ENCODE measurements around the gene RWDD4.
"Not testable (repeated sequence)": the region's sequence is repeated elsewhere in the genome, so short reads cannot be mapped to it uniquely, and the experiment has no call there.

RWDD4 gene

DNA sequence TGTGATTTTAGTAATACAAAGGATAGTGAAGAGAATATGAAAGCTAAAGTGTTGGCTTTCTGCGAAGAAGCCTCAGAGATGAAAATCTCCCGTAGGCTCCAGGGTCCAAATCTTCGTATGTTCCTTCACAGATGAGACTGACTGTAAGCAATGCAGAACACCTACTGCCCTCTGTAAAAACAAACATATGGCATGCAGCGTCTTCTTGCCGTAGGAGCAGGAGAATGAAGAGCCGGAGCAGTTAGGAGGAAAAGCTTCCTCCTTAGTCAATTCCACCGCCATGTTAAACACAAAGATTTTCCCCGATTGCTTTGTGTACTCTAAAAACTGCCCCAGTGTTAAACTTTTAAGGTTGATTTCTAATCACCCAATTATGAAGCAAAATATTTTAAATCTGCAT, 22.5 kb downstream of the RWDD4 start:
- Histone ChIP-seq H3K9ac (ENCODE audit: low read length) (no peak overlapping the region), H3K36me3 (ENCODE audit: control insufficient read depth, insufficient read depth, low read length) (no peaks in the 10 kb centered on the region; the same call in 1 of the 2 replicates), H3K4me3 (ENCODE audit: low read depth, low read length) (no peak overlapping the region), H3K4me1 (ENCODE audit: control insufficient read depth, insufficient read depth, low read length) (peaks cover 31% of the 10 kb centered on the region), H3K27me3 (ENCODE audit: control insufficient read depth, insufficient read depth, low read length) (no peaks in the 10 kb centered on the region), H3K27ac (ENCODE audit: low read depth, low read length) (0 out of 2 replicates have a peak overlapping the region, but pooled peaks have one; percentile 22), H3K9me3 (ENCODE audit: control insufficient read depth, insufficient read depth, low read depth, low read length) (no peaks in the 10 kb centered on the region)

DNA sequence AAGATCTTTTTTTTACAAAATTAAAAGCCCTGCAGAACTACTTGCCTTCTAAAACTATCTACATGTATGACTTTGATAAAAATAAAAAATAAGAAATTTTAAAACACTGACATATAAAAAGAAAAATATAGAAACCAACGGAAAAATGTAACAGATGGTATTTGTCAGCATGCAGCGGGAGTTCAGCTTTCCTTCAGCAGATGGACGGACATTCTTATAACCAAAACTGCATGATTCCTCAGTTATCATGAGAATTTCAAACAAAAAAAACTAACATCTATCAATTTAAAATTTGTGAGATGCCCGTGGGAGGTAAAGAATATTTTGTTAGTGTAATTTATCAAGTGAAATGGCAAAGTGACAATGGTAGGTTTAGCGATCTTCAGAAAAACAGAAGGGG, 23.2 kb downstream of the RWDD4 start:
- no peaks in the 10 kb centered on the region for H3K9me3 ChIP-seq (ENCODE audit: control insufficient read depth, insufficient read depth, low read depth, low read length)
- H3K27me3 ChIP-seq (ENCODE audit: control insufficient read depth, insufficient read depth, low read length) = no peaks in the 10 kb centered on the region
- peaks cover 31% of the 10 kb centered on the region for H3K4me1 ChIP-seq (ENCODE audit: control insufficient read depth, insufficient read depth, low read length)
- H3K4me3 ChIP-seq (ENCODE audit: low read depth, low read length) = no peak overlapping the region
- no peak overlapping the region for H3K9ac ChIP-seq (ENCODE audit: low read length)
- H3K27ac ChIP-seq (ENCODE audit: low read depth, low read length) = 0 out of 2 replicates have a peak overlapping the region, but pooled peaks have one; percentile 25
- no peaks in the 10 kb centered on the region for H3K36me3 ChIP-seq (ENCODE audit: control insufficient read depth, insufficient read depth, low read length)

DNA sequence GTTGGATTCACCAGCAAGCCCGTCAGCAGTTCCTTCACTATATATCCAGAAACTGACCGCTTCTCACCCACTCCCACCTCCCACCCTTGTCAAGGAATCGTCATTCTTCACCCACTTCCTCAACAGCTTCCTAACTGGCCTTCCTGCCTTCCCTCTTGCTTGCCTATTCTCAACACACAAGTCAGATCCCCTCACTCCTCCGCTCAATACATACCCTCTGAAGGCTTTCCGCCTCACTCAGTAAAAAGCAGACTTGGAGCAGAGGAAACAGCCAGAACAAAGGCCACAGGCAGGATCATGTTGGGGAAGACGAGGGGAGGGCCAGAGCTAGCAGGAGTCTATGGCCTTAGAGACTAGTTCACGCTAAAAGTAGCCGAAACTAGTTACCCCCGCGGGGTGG, 23.7 kb downstream of the RWDD4 start:
- peaks cover 31% of the 10 kb centered on the region for H3K4me1 ChIP-seq (ENCODE audit: control insufficient read depth, insufficient read depth, low read length)
- H3K9ac ChIP-seq (ENCODE audit: low read length) = peak overlapping the region; percentile 42
- H3K9me3 ChIP-seq (ENCODE audit: control insufficient read depth, insufficient read depth, low read depth, low read length) = no peaks in the 10 kb centered on the region
- peak overlapping the region; percentile 25; the same call in 1 of the 2 replicates for H3K27ac ChIP-seq (ENCODE audit: low read depth, low read length)
- H3K27me3 ChIP-seq (ENCODE audit: control insufficient read depth, insufficient read depth, low read length) = no peaks in the 10 kb centered on the region
- no peaks in the 10 kb centered on the region for H3K36me3 ChIP-seq (ENCODE audit: control insufficient read depth, insufficient read depth, low read length)
- H3K4me3 ChIP-seq (ENCODE audit: low read depth, low read length) = no peak overlapping the region

DNA sequence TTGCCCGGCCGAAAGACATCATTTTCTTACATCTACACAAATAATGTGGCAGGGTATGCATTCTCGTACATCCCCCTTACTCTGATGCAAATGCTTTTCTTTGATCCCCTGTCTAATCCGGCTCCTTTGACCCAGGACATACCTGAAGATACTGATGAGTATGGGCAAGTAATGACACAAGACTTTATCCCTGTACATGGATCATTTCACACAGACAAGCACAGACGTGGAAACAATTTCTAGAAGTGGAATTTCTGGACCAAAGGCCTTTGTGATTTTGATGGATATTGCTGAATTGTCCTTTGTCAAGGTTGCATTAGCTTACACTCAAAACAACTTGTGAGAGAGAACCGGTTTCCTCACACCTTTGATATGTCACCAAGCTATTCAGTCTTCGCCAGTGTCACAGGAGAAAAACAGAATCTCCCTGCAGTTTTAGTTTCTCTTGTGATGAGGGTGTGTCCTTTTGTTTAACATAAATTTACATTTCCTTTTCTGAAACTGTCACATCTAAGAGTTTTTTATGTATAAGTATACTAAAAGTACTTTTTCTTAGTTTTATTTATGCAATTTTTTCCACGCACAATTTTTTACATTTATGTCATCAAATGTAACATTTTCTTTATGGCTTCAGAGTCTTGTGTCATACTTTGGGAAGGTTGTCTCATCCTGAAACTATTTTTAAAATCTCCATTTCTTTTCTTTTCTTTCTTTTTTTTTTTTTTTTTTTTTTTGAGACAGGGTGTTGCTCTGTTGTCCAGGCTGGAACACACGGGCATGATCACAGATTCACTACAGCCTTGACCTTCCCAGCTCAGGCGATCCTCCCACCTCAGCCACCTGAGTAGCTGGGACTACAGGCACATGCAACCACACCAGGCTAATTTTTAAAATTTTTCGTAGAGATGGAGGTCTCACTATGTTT, 25.2 kb downstream of the RWDD4 start:
- no peak overlapping the region for H3K9ac ChIP-seq (ENCODE audit: low read length)
- H3K9me3 ChIP-seq (ENCODE audit: control insufficient read depth, insufficient read depth, low read depth, low read length) = no peaks in the 10 kb centered on the region
- H3K36me3 ChIP-seq (ENCODE audit: control insufficient read depth, insufficient read depth, low read length) = no peaks in the 10 kb centered on the region
- no peak overlapping the region for H3K27ac ChIP-seq (ENCODE audit: low read depth, low read length)
- peaks cover 31% of the 10 kb centered on the region for H3K4me1 ChIP-seq (ENCODE audit: control insufficient read depth, insufficient read depth, low read length)
- no peaks in the 10 kb centered on the region for H3K27me3 ChIP-seq (ENCODE audit: control insufficient read depth, insufficient read depth, low read length)
- no peak overlapping the region for H3K4me3 ChIP-seq (ENCODE audit: low read depth, low read length)

DNA sequence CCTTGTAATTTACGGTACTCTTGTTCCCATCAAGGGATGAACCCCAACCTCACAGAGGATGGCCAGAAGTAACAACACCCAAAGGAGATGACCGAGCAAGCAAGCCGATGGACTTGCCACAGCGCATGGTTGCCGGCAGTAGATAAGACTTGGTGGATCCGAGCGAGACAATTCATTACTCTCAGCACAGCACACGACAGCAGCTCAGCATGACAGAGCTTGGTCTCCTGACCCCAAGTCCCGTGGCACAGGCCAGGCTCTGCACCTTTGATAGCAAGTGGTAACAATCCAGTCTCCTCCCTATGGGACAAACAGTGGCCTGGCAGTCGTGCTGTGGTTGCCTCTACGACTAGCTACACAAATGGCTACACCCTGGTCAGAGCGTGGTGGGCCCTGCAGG, 26.3 kb downstream of the RWDD4 start:
- no peaks in the 10 kb centered on the region for H3K9me3 ChIP-seq (ENCODE audit: control insufficient read depth, insufficient read depth, low read depth, low read length)
- H3K4me1 ChIP-seq (ENCODE audit: control insufficient read depth, insufficient read depth, low read length) = peaks cover 31% of the 10 kb centered on the region
- H3K4me3 ChIP-seq (ENCODE audit: low read depth, low read length) = no peak overlapping the region
- H3K27ac ChIP-seq (ENCODE audit: low read depth, low read length) = no peak overlapping the region
- no peak overlapping the region for H3K9ac ChIP-seq (ENCODE audit: low read length)
- H3K27me3 ChIP-seq (ENCODE audit: control insufficient read depth, insufficient read depth, low read length) = no peaks in the 10 kb centered on the region
- no peaks in the 10 kb centered on the region for H3K36me3 ChIP-seq (ENCODE audit: control insufficient read depth, insufficient read depth, low read length)

DNA sequence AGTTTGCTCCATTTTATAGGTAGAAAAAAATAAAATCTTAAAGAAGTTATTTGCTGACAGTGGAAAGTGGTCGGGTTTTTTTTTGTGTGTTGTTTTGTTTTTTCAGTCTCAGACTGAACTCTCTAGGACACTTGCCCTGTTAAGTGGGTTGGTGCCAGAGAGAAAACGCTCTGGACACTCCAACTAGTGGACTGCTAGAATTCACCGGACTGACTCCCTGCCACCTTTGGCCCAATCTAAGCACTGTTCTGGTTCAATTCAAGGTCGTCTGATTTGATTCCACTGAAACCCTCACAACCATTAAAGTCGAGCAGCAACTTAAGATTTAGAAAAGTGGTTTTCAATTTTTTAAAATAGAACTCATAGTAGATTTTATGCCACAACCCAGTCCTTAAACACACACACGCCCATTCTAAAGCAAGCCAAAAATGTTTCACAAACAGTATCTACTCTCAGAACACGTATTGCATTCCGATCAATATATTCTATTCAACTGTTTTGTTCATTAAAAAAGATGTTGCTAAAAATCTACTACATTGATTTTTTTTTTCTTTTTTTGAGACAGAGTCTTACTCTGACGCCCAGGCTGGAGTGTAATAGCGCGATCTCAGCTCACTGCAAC, 27.3 kb downstream of the RWDD4 start:
- Histone ChIP-seq H3K27ac (ENCODE audit: low read depth, low read length) (no peak overlapping the region), H3K4me1 (ENCODE audit: control insufficient read depth, insufficient read depth, low read length) (peaks cover 25% of the 10 kb centered on the region), H3K9ac (ENCODE audit: low read length) (no peak overlapping the region), H3K36me3 (ENCODE audit: control insufficient read depth, insufficient read depth, low read length) (no peaks in the 10 kb centered on the region), H3K27me3 (ENCODE audit: control insufficient read depth, insufficient read depth, low read length) (no peaks in the 10 kb centered on the region), H3K9me3 (ENCODE audit: control insufficient read depth, insufficient read depth, low read depth, low read length) (no peaks in the 10 kb centered on the region), H3K4me3 (ENCODE audit: low read depth, low read length) (no peak overlapping the region)

DNA sequence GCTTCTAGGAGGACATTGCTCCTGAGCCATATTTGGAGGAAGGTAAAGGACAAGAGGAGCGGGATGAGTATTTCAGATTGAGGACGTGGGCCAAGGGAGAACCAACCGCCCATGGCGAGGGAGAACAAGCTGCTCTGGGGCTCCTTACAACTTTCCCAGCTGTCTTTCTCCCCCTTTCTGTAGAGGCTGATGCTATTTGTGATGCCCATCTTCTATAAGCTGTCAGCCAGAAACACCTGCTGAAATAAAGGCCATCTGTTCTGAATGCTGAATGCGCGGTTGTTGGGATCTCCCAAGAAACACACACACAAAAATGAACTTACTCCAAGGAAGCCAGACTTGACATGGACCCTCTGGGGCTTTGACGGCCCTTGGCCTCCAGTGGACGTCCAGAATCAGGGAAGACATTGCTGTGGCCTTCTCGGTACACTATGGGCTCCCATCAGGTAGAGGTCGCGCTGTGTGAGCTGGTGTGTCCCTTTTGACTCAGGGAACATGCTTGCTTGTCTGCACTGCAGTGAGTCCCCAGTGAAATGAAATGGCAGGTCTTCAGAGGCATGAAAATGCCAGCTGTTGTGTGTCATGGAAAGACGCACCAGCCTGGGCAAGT, 30.9 kb downstream of the RWDD4 start:
- Histone ChIP-seq H3K4me3 (ENCODE audit: low read depth, low read length) (no peak overlapping the region), H3K27me3 (ENCODE audit: control insufficient read depth, insufficient read depth, low read length) (no peaks in the 10 kb centered on the region), H3K36me3 (ENCODE audit: control insufficient read depth, insufficient read depth, low read length) (no peaks in the 10 kb centered on the region), H3K4me1 (ENCODE audit: control insufficient read depth, insufficient read depth, low read length) (no peaks in the 10 kb centered on the region), H3K9ac (ENCODE audit: low read length) (no peak overlapping the region), H3K27ac (ENCODE audit: low read depth, low read length) (no peak overlapping the region), H3K9me3 (ENCODE audit: control insufficient read depth, insufficient read depth, low read depth, low read length) (no peaks in the 10 kb centered on the region)

DNA sequence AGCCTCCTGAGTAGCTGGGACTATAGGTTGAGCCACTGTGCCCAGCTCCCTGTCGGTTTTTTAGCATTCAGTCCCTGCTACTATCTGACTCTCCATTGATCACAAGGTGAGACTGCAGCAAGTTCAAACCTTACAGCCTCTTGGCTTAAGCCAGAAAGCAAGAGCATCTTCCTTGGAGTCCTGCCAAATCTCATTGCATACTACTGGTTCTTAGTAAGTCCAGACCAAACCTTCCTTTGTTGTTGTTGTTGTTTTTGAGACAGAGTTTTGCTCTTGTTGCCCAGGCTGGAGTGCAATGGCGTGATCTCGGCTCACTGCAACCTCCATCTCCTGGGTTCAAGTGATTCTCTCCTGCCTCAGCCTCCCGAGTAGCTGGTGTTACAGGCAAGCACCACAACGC, 31.7 kb downstream of the RWDD4 start:
- not testable (repeated sequence) for H3K27me3 ChIP-seq (ENCODE audit: control insufficient read depth, insufficient read depth, low read length); H3K9ac ChIP-seq (ENCODE audit: low read length); H3K27ac ChIP-seq (ENCODE audit: low read depth, low read length); H3K9me3 ChIP-seq (ENCODE audit: control insufficient read depth, insufficient read depth, low read depth, low read length); H3K4me3 ChIP-seq (ENCODE audit: low read depth, low read length); H3K36me3 ChIP-seq (ENCODE audit: control insufficient read depth, insufficient read depth, low read length); H3K4me1 ChIP-seq (ENCODE audit: control insufficient read depth, insufficient read depth, low read length)

DNA sequence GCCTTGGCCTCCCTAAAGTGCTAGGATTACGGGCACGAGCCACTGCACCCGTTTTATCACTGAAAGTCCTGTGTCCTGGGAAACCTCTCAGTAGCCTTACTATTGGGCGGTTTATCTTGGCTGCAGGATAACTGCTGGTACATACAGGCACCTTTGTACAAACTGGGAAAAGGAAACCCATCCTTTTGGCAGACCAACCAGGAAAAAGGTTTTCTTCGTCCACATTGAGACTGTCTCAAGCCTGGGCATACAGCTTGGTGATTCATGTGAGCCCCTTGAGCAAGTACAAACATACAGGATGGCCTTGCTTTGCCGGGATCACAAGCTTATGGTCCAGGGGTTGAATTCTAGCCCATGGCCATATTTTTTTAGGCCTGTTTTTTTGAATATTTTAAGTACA, 32.8 kb downstream of the RWDD4 start:
- H3K9me3 ChIP-seq (ENCODE audit: control insufficient read depth, insufficient read depth, low read depth, low read length) = no peaks in the 10 kb centered on the region
- H3K4me3 ChIP-seq (ENCODE audit: low read depth, low read length) = no peak overlapping the region
- no peak overlapping the region for H3K27ac ChIP-seq (ENCODE audit: low read depth, low read length)
- H3K9ac ChIP-seq (ENCODE audit: low read length) = no peak overlapping the region
- no peaks in the 10 kb centered on the region for H3K27me3 ChIP-seq (ENCODE audit: control insufficient read depth, insufficient read depth, low read length)
- H3K36me3 ChIP-seq (ENCODE audit: control insufficient read depth, insufficient read depth, low read length) = no peaks in the 10 kb centered on the region
- no peaks in the 10 kb centered on the region for H3K4me1 ChIP-seq (ENCODE audit: control insufficient read depth, insufficient read depth, low read length)

DNA sequence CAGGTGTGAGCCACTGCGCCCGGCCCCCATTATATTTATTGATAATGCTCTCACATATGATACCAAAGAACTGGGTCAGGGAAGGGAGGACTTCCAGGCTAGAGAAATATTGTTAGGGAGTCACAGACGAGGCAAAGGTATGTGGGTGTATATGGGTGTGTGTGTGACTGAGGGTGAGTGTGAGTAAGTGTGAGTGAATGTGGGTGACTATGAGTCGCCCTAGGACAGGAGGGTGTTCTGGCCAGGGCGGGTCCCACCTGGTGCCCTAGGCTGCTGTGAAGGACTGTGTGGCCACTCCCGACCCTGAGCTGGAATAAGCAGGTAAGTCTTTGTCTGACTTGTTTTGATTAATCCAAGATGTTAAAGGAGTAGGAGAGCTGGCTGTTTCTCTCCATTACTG, 34.4 kb downstream of the RWDD4 start:
- Histone ChIP-seq H3K9ac (ENCODE audit: low read length) (no peak overlapping the region), H3K4me1 (ENCODE audit: control insufficient read depth, insufficient read depth, low read length) (no peaks in the 10 kb centered on the region), H3K4me3 (ENCODE audit: low read depth, low read length) (no peak overlapping the region), H3K9me3 (ENCODE audit: control insufficient read depth, insufficient read depth, low read depth, low read length) (no peaks in the 10 kb centered on the region), H3K36me3 (ENCODE audit: control insufficient read depth, insufficient read depth, low read length) (no peaks in the 10 kb centered on the region), H3K27ac (ENCODE audit: low read depth, low read length) (no peak overlapping the region), H3K27me3 (ENCODE audit: control insufficient read depth, insufficient read depth, low read length) (no peaks in the 10 kb centered on the region)

DNA sequence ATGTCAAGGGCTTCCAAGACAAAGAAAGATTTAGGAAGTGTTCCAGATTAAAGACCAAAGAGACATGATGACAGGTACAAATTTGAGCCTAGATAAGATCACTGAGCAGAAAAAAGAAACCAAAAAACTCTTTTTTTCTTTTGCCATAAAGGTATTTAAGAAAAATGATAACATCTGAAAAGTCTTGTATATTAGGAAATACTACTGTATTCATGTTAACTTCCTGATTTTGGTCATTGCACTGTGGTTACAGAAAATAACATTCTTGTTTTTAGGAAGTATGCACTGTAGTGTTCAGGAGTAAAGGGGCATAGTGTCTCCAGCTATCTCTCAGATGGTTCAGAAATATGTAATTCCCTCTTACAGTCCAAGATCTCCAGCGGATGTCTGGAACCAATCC, 37.1 kb downstream of the RWDD4 start:
- Histone ChIP-seq H3K27ac (ENCODE audit: low read depth, low read length) (no peak overlapping the region), H3K4me1 (ENCODE audit: control insufficient read depth, insufficient read depth, low read length) (no peaks in the 10 kb centered on the region; the same call in 1 of the 2 replicates), H3K9ac (ENCODE audit: low read length) (no peak overlapping the region)

More for the DNA sequence above, 37.1 kb downstream of the RWDD4 start:
- Histone ChIP-seq H3K27me3 (ENCODE audit: control insufficient read depth, insufficient read depth, low read length) (no peaks in the 10 kb centered on the region), H3K36me3 (ENCODE audit: control insufficient read depth, insufficient read depth, low read length) (no peaks in the 10 kb centered on the region), H3K9me3 (ENCODE audit: control insufficient read depth, insufficient read depth, low read depth, low read length) (no peaks in the 10 kb centered on the region), H3K4me3 (ENCODE audit: low read depth, low read length) (no peak overlapping the region)

All from HUES6 (cell line).